Endothelial cell of hepatic sinusoid (primary cell): Measurements from ENCODE around the gene CELSR1.

Experiments
- in situ Hi-C: cut with HindIII; loops from 2 replicates; pipeline ENCODE4 v1.10.0; 2017; ENCODE audit warnings: low sequenced_read_pairs

The CELSR1 gene

DNA sequence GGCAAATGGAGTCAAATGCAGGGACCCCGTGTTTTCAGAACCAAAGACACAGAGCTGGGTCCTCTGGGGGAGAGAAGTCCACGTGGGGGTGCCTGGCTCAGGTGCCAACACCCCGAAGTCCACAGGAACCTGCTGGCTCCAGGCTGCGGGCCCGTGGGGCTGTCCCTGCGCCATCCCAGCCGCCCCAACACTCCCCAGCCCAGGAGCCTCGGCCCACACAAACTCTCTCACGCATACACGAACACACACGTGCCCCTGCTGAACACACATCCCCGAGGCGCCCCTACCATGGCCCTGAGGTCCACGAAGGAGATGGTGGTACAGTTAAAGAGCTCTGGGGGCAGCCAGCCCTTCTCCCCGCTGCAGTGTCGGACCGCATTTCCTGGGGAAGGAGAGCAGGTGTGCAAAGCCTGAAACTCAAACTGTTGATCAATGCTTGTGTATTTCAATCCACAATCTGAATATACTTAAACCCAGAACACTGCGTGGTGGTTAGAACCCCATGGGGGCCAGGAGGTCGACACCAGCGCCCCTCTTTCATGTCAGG is 147.2 kb downstream of the CELSR1 start:
- in situ Hi-C loops: no loop called here

DNA sequence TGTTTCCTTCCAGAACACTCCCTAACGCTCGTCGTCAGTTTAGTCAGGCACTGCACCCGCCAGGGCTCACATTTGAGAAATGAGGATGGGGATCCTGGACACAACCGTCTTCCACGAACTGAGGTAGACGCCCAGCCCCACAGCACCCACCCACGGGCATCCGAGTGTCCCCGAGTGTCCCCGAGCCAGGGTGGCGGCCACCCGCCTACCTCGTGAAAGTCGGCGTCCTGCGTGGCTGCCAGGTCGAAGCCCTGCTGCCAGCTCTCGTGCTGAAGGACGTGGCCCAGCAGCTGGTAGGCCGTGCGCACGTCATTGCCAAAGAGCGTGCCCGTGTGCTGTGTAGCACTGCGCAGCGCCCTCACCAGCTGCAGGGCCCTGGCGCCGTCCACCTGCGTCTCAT is 148.3 kb downstream of the CELSR1 start:
- in situ Hi-C loops: no loop called here

DNA sequence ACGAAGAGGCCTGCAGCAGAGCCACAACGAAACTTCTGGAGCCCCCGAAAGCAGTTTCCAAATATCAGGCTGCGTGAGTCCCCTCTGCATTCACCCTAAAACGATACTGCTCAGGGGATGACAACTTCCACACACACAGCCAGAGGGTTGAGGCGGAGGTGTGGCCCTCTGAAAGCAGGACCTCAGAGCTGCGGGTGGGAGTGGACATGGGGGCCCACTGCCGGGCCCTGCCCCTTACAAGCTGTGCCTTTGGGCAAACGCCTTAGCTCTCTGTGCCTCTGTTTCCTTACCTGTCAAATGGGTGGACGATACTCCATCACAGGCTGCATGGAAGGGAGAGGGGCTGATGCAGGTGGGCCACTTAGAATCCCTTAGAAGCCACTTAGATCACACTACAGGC is 148.8 kb downstream of the CELSR1 start:
- in situ Hi-C loops: no loop called here

DNA sequence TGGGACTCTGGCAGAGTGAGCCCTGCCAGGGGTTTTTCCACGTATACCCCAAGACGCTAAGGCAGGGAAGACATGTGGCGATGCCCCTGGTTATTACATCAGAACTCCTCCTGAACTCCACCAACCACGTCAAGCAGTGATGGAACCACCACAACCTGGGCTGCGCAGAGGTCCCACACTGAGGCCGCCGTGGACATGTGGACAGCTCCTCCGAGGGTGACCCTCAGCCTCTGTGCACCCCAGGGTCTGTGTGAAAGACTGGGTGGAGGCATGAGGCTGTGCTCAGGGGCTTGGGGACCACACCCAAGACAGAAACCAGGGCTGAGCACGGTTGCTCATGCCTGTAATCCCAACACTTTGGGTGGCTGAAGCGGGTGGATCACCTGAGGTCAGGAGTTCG is 149.7 kb downstream of the CELSR1 start:
- in situ Hi-C loops: no loop called here

DNA sequence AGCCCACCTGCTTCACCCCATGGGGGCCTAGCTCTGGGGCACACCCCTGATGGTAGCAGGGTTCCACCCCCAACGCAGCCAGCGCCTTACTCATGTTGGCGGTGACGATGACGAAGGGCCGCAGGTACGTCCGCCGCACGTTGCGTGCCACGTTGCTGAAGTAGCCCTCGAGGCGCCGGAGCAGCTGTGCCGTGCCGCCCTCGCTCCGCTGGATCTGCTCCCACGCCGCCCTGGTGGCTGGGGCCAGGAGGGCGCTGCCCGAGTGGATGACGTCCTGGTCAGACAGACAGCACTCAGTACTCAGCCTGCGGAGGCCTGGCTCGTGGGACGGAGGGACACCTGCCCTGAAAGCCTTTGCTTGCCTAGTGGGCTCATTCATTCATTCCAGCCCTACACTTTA is 151.1 kb downstream of the CELSR1 start:
- in situ Hi-C loops: no loop called here

DNA sequence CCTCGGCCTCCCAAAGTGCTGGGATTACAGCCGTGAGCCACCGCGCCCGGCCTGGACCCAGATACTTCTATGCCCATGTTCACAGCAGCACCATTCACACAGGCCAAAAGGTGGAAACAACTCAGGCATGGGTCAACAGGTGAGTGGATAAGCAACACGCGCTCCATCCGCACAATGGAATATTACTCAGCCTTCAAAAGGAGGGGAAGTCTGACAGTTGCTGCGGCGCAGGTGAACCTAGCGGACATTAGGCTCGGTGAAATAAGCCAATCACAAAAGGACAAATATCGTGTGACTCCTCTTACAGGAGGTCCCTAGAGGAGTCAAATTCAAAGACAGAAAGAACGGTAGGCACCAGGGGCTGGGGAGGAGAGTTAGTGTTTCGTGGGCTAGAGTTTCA is 154.9 kb downstream of the CELSR1 start:
- in situ Hi-C loops: no loop called here

DNA sequence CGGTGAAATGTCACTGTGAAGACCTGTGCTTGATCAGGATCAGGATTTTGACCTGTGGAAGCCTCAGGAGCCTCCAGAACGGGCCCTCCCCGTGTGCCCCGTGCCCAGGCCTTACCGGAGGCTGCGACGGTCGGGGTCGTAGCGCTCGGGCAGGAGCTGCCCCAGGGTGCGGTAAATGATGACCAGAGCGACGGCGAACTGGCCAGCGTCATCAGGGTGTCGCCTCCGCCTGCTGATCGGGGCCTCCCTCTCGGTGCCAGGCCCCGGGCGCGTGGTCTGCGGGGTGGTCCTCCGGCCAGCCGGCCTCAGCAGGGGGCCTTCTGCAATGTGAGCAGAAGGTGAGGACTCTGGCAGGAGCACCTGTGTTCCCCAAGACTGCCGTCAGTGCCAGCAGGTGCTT is 155.7 kb downstream of the CELSR1 start:
- in situ Hi-C loops: no loop called here

DNA sequence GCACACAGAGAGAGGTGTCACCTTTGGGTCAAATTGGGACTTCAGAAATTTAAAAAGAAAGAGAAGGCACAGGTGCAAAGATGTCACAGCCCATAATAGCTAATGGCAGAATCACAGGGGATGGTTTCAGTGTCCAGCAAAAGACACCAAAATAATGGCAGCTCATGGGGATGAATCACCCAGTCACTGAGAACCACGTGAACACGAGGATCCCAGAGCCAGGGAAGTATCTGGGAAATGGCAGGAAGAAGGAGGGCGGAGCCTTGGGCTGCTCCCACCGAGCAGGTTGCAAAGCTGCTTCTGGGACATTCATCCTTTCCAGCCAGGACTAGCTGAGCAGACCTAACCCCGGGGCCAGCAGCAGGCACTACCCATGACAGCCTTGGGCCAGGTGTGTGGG is 156.3 kb downstream of the CELSR1 start:
- in situ Hi-C loops: no loop called here

DNA sequence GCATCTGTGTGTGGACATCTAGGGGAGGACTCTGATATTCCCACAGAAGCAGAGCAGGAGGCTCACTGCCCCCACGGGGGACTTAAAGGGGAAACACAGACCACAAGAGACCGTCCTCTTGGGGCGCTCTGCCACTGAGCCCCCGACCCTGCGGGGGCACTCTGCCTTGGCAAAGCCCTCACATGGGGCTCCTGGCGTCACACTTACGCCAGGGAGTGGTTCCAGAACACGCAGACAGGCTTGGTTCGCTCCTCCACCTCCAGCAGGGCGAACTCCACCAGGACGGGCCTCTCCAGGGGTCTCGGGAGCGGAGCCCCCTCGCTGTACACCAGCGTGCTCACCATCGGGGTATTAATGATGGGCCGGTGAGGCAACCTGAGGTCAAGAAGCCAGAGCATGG is 156.8 kb downstream of the CELSR1 start:
- in situ Hi-C loops: no loop called here

DNA sequence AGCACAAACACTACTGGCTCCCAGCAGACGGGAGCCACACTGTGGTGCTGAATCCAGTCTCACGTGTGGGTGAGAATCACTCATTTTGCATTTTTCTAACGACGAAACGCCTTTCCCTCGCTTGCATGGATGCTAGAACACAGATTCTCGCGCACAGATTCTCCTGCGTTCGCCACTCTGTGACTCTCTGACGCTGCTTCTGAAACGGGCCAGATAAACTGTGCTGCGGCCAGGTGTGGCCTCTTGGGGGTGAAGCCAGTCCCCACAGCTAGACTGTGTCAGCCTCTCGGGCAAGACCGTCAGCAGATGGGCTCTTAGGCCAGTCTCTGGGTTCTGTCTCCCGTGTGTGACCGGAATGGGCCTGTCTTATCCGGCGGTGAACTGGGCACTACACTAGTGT is 157.4 kb downstream of the CELSR1 start:
- in situ Hi-C loops: no loop called here

DNA sequence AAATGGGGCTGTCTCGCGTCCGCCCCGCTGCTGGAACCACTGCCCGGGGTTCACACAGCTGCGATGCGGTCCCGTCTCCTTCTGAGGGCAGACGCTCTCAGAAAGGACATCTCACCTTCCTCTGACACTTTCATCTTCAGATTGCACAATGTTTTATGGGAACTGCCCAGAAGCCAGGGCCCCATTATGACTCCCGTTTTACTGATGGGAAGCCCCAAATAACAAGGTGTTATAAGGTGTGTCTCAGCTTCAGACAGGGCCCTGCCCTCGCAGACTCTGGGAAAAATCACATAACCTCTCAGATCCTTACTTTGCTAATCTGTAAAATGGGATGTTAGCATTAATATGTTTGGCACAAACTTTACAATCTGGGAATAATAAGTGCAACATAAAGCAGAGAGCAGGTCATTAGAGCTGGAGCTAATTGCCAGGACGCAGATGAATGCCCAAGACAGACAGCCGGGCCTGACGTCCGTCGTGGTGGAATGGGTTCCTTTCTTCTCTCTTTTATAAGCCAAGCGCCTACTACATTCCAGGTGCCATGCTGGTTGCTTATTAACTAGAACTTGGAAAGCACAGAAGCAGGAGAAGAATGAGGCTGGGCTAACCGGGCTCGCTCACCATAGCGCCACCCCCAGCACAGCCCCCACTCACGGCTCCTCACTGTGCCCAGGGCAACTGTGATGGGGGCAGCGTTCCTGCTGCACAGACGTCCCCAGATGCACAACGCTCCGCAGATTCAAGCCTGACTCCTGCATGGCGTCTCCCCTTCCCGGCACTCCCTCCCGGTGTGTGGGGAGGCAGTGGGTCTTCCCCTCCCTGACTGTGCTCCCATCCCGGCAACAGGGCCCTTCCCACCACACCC is 158.1 kb downstream of the CELSR1 start:
- in situ Hi-C loops: no loop called here

DNA sequence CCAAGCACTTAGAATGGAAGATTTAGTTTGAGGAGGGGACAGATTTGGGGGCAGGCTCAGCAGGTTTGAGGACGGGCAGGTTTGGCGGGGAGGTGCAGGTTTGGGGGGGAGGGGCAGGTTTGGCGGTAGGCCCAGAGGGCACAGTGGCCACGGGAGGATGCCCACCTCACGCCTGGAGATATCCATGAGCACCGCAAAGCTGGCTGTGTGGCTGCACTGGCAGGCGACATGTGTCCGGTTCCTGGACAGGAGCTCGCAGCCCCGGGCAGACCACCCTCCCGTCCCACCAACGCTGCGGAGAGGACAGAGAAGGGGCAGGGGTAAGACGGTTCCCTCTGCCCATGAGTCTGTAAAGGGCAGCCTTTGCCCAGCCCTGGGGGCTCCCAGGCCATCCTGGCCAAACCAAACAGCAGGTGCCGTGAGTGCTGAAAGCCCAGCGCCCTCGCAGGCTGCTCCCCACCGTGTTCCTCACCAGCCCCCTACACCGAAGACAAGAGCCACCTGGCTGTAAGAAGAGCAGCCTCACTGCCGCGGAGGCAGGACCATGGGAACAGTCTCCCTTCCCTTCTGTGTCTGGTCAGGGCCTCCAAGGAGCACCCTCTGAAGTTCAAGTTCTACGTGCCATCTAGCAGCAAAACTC is 158.9 kb downstream of the CELSR1 start:
- in situ Hi-C loops: no loop called here

DNA sequence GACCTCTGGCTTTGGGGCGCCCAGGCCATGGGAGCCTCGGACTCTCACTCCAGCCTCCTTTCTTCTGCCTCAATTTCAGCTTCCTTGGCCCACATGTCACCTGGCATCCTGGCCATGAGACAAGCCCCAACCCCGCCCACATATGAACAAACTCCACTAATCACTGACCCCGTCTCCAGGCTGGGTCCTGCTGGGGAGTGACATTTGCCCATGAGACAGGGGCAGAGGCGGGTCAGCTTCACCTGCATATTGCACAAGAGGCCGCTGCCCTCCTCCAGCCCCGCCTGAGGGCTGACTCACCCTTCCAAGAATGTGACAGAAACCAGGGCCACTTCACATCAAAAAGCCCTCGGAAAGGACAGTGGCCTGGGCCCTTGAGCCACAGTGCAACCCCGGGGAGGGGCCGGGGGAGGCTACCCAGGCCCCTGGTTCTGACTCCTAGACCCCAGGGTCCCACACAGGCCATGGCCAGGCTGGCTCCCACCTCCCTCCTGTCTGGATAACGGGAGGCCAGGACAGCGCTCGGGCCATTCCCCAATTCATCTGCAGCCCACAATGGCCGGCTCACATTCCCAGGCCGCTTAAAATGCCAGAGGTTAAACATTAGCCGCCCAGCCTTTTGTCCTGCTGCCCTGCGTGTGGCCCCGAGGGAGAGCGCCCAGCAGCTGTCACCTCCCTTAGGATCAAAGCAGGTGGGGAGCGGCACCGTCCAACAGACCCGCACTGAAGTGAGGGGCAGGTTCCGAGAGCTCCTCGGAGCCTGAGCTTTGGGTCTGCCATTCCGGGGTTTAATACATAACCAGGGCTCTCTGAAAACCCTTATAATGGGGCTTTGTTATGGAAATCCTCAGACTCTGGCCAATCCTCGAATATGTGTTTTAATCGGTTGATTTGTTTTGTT is 159.6 kb downstream of the CELSR1 start:
- in situ Hi-C loops: no loop called here

DNA sequence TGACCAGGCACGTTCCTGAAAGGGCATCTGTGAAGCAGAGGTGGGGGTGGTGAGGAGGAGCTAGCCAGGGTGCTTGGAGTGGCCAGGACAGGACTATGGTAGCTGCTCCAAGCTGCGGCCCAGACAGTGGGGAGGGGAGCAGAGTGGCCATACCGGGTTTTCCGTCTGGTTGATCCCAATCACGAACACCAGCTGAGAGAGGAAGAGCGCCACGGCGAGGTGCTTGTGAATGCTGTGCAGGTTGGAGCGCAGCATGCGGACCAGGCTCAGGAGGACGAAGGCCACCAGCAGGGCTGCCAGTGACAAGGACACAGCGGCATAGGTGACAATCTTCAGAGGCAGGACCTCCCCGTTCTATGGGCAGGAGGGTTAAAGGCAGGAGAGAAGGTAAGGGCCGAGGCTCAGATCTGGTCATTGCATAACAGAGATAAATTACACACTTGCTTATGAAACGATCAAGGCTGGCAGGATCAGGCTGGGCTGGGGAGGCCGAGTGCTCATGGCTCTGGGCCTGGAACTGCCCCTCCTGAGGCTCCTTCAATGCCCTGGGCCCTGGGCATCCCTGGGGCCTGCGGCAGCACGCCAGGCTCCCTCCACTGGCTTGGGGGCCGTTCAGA is 160.4 kb downstream of the CELSR1 start:
- in situ Hi-C loops: no loop called here

DNA sequence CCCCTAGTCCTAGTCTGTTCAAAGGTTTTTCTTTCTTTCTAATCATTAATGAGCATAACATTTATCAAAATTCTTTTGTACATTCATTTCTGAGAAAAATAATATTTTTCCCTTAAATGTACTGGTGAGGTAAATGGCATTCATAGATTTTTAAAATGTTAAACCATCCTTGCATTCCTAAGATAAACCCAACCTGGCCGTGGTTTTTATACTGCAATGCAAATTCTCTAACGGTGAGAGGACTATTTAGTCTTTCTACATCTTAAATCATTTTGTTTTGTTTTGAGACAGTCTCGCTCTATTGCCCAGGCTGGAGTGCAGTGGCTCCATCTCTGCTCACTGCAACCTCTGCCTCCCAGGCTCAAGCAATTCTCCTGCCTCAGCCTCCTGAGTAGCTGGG is 161.3 kb downstream of the CELSR1 start:
- in situ Hi-C loops: no loop called here

DNA sequence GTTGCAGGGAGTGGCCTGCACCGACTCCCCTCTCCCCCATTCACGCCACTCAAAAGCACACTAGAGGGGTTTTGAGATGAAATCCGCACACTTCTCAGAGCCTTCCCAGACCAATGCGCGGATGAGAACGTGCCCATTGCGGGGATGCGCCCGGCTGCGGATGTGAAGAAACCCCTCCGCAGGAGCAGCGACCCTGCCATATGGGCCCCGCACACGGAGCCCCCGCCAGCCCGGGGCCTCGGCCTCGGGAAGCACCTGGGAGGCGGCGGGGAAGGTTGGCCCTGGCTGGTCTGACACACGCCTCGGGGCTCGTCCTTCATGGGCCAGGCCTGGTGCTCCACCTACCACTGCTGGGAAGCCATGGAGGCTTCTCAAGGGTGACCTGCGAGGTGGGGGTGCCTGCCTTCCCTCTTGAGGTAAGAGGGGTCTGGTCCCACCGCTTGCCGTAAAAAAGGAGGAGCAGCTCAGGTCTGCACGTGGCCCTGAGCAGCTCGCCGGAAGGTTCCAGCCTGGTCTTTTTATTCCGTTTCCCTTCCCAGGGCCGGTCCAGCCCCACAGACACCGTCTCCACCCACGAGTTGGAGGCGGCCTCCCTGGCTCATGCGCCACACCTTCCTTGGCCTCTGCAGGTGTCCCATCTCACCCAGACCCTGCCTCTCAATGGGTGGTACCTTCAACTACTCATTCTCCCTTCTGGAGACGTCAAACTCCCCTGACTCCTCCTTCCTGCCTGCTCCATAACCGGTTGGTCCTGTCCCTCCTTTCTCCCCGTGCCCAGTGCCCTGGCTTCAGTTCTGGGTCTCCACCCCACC is 162.6 kb downstream of the CELSR1 start:
- in situ Hi-C loops: no loop called here

DNA sequence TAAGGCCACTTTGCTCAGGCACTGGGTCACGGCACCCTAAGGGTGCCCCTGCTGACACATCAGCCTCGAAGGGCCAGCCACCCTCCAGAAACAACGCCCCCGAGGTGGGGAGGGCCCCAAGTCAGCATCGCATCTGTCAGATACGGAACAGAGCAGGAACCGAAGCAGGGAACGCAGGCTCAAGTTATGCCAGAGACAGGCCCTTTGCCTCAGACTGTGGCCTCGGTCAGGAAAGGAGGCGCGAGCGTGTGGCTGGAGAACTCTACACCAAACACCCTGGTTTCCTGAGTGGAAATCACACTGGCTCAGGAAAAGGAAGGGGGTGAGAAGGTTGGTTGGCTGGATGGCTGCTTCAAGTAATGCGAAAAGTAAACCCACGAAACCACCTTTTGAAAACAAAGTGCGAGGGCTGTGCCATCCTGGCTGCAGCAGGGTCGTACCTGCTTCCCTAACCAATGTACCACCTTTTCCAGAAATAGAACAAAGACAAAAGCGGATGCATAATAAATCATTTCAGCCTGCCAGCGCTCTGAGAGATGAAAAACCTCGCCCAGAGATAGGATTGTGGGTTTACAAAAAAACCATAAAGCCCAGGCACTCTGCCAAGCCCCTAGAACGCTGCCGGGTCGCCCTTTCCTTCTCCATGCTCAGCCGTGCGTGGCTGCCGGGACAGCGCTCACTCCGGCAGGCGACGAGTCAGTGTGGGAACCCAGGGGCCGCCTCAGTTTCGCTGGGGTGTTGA is 163.3 kb downstream of the CELSR1 start:
- in situ Hi-C loops: no loop called here

DNA sequence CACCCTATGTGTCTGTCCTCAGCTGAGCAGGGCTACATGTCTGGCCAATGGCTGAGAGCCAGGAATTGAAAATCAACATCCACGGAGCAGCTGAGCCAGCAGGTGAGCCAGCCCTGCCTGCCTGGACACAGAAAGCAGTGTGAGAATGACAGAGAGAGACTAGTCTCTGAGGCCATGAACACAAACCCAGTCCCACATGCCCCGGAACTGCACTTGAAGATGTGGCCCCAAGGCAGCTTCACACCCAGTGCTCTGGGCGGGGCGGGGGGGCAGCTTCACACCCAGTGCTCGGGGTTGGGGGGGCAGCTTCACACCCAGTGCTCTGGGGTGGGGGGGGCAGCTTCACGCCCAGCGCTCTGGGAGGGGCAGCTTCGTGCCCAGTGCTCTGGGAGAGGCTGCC is 164.3 kb downstream of the CELSR1 start:
- in situ Hi-C loops: no loop called here

DNA sequence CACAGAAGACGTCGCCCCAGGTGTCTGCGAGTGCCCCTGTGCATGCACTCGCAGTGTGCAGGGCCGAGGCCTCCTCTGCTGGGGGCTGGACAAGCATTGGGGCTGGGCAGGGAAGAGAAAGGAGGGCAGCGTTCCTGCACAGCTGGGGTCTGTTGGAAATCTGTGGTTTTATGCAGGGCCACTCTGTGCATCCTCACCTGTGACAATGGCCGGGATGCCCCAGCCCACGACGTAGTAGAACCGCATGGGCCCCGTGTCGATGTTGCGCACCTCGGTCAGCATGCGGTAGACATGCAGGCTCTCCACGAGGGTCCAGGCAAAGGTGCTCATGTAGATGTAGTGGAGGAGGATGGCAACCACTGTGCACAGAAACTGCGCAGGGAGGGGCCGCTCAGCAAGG is 164.7 kb downstream of the CELSR1 start:
- in situ Hi-C loops: no loop called here
